AG04450 (cell line): Measurements from ENCODE around the gene PSPH. TPM values are rescaled to one million over a fixed set of nuclear protein-coding genes. Genes with fewer than 3 reads are reported as not detected.
"Not testable (repeated sequence)": the region's sequence is repeated elsewhere in the genome, so short reads cannot be mapped to it uniquely, and the experiment has no call there.

Experiments used
- CTCF ChIA-PET: fragments of 300-600, 350-600 bp; formaldehyde crosslinking; extraction: SDS; loops from one replicate; lab custom pipeline; 2022; ENCODE audit warnings: antibody characterized with exemption, inconsistent platforms; lab: Charles Lee
- POLR2A ChIA-PET: fragments of 350-600 bp; formaldehyde crosslinking; extraction: SDS; loops from one replicate; lab custom pipeline; 2021; ENCODE audit warnings: antibody characterized with exemption, inconsistent platforms; lab: Yijun Ruan, JAX
- DNase-seq: peaks from one replicate; pipeline ENCODE4 v3.0.0-alpha.2; 2011; ENCODE audit warnings: low read depth, low spot score
- H3K27ac ChIP-seq: one replicate; pipeline ENCODE4 v1.5.1; 2012; ENCODE audit warnings: low read depth, low read length, control low read depth
- H3K27me3 ChIP-seq: one replicate; pipeline ENCODE4 v1.6.0; 2012; ENCODE audit warnings: low read length; ENCODE audit not compliant: control insufficient read depth, insufficient read depth
- H3K4me3 ChIP-seq: 2 replicates; pipeline ENCODE4 v1.5.1; 2011; ENCODE audit warnings: mild to moderate bottlenecking, low read depth, low read length, control low read depth
- H3K9me3 ChIP-seq: 2 replicates; pipeline ENCODE4 v1.5.1; 2012; ENCODE audit warnings: low read length; ENCODE audit not compliant: control insufficient read depth, insufficient read depth
- CTCF ChIP-seq: IDR thresholded peaks from 2 replicates; pipeline ENCODE4 v1.5.1; 2011; ENCODE audit warnings: low read depth, low read length, control low read depth, inconsistent platforms
- polyA plus RNA-seq: library from polyadenylated mRNA; depleted of rRNA; stranded (reverse); fragments of >200 nt; gene quantifications from 2 replicates; pipeline ENCODE4 v1.2.3, GENCODE V29; 2011

Gene PSPH
- polyA plus RNA-seq, 1 experiment, result 66.4 TPM

DNA sequence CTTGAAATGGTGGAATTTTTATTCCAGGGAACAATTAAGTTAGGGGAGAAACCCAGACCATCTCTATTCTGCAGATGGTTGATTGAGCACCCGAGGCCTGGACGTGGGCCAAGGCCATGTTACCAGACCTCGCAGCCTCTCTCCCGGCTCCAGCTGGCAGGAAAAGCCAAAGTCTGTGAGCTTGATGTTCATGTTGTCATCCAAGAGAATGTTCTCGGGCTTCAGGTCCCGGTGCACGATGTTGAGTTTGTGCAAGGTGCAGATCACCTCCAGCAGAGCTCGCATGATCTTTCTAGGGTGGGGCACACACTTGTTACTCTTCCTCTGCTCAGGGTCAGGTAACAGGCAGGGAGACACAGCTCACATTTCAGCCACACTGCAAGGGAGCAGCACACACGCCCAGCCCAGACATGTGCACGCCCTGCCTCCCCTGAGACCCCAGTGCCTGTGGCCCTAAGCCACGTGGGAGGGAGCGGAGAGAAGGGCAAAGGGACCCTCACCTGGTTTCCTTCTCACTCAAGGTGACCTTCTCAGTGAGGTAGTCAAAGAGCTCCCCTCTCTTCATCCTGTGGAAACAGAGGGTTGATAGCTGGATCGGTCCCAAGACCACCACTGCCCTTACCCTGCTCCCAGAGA lies 32.0 kb upstream of the PSPH start:
- Histone ChIP-seq H3K9me3 (no peaks in the 10 kb centered on the region), H3K27ac (no peak overlapping the region), H3K27me3 (no peaks in the 10 kb centered on the region), H3K4me3 (no peak overlapping the region)
- no peak for TF ChIP-seq CTCF
- ChIA-PET CTCF (interaction anchor here (1.1 to 2.0 kb wide), 2 partner anchors 9 to 10 kb away, joined by 3 to 23 read pairs; no protein-coding TSS in a partner anchor), POLR2A (interaction anchor here (0.7 to 0.9 kb wide), 2 partner anchors 10 to 1324 kb away, joined by 3 read pairs; partner anchors contain the start of gene PHKG1)
- no peak for DNase-seq

DNA sequence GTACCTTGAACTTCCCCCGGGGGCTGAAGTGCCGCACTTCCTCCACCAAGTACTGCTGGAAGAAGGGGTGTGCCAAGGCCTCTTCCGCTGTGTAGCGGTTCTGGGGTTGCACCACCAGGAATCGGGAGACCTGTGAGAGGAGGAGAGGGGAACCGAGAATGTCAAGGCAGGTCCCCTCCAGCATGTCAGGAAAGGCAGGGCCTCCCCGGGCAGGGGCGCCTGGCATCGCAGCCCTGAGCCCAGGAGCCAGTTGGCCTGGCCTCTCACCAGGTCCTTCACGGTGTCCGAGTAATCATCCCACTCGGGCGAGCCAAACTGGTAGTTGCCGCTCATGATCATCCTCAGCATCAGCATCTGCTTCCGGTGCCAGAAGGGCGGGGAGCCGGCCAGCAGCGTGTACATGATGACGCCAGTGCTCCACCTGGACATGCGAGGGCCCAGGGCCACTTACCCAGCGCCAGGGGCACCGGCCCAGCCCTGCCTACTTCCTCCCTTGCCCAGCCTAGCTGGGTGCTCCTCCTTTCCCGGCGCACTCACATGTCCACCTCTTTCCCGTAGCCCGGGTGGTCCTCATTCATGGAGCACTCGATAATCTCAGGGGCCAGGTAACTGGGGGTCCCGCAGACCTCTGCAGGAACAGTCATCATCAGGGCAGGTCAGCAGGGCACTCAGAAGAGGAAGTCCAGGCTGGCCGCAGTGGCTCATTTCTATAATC lies 30.5 kb upstream of the PSPH start:
- ChIA-PET POLR2A (no interaction called here), CTCF (interaction anchor here (2.0 kb wide), 1 partner anchor 8 kb away, joined by 23 read pairs; no protein-coding TSS in a partner anchor)
- H3K27ac ChIP-seq, result no peak overlapping the region
- no peak overlapping the region for H3K4me3 ChIP-seq
- no peaks in the 10 kb centered on the region for H3K9me3 ChIP-seq
- no peak for DNase-seq
- TF ChIP-seq CTCF, result no peak
- no peaks in the 10 kb centered on the region for H3K27me3 ChIP-seq

- DNase-seq, H3K27me3 ChIP-seq, H3K4me3 ChIP-seq, H3K27ac ChIP-seq, H3K9me3 ChIP-seq, POLR2A ChIA-PET: not testable (repeated sequence)
- CTCF ChIA-PET, result interaction anchor here (0.7 to 2.2 kb wide), 4 partner anchors 15 to 439 kb away, joined by 4 to 6 read pairs (median 5); no protein-coding TSS in a partner anchor
Observed at GRCh38 chr7:56080726-56081435, 29.6 kb upstream of the PSPH start.

DNA sequence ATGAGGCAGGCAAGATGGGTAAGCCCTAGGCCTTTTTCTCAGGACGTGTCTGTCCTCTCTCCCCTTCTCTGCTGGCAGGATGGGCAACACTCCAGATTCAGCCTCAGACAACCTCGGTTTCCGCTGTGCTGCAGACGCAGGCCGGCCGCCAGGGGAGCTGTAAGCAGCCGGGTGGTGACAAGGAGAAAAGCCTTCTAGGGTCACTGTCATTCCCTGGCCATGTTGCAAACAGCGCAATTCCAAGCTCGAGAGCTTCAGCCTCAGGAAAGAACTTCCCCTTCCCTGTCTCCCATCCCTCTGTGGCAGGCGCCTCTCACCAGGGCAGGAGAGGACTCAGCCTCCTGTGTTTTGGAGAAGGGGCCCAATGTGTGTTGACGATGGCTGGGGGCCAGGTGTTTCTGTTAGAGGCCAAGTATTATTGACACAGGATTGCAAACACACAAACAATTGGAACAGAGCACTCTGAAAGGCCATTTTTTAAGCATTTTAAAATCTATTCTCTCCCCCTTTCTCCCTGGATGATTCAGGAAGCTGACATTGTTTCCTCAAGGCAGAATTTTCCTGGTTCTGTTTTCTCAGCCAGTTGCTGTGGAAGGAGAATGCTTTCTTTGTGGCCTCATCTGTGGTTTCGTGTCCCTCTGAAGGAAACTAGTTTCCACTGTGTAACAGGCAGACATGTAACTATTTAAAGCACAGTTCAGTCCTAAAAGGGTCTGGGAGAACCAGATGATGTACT lies 28.4 kb upstream of the PSPH start:
- Histone ChIP-seq H3K27ac (peak overlapping the region; percentile 31), H3K27me3 (no peaks in the 10 kb centered on the region), H3K4me3 (no peak overlapping the region), H3K9me3 (no peaks in the 10 kb centered on the region)
- DNase-seq, result no peak
- peak; percentile 89 for TF ChIP-seq CTCF
- ChIA-PET CTCF (interaction anchor here (0.5 to 2.5 kb wide), 10 partner anchors 13 to 83 kb away, joined by 4 to 23 read pairs (median 5); partner anchors contain the start of genes PHKG1 and PSPH), POLR2A (interaction anchor here (0.6 to 0.7 kb wide), 2 partner anchors 22 to 27 kb away, joined by 3 to 6 read pairs; partner anchors contain the start of gene CHCHD2)

GRCh38 chr7:56078196-56078595 lies 27.0 kb upstream of the PSPH start:
- no peak overlapping the region for H3K27ac ChIP-seq
- H3K27me3 ChIP-seq, result no peaks in the 10 kb centered on the region
- no peak for DNase-seq
- ChIA-PET CTCF (interaction anchor here (0.7 to 2.5 kb wide), 5 partner anchors 7 to 74 kb away, joined by 3 to 23 read pairs (median 4); partner anchors contain the start of gene PHKG1), POLR2A (no interaction called here)
- H3K9me3 ChIP-seq, result no peaks in the 10 kb centered on the region
- no peak for TF ChIP-seq CTCF
- H3K4me3 ChIP-seq, result no peak overlapping the region
